HEK293 (cell line): ENCODE data around the gene NCR3LG1.

Experiments
- CTCF ChIA-PET: fragments of 350-600 bp; formaldehyde crosslinking; extraction: SDS; loops from one replicate; lab custom pipeline; 2021; ENCODE audit warnings: antibody characterized with exemption; lab: Yijun Ruan, JAX
- POLR2A ChIA-PET: fragments of 300-600 bp; formaldehyde crosslinking; extraction: SDS; loops from one replicate; lab custom pipeline; 2020; ENCODE audit warnings: antibody characterized with exemption, inconsistent platforms; lab: Yijun Ruan, JAX
- H3K27ac ChIP-seq: fragments of 200-500 bp; sonication (Bioruptor generic); 2 replicates; pipeline ENCODE4 v1.5.1; 2014; ENCODE audit warnings: low read depth, low read length, control low read depth, inconsistent platforms; ENCODE audit errors: extremely low read depth
- H3K36me3 ChIP-seq, 2 experiments: fragments of 200-500 bp in 1 of 2; sonication (Bioruptor generic) in 1 of 2; 1 replicate in 1 of 2; 2 replicates in 1 of 2; pipeline ENCODE4 v1.5.1; 2014 to 2017; ENCODE audit warnings: inconsistent platforms in 2 of 2, low read length in 2 of 2; ENCODE audit not compliant: control insufficient read depth in 2 of 2, insufficient read depth in 1 of 2
- H3K4me1 ChIP-seq: fragments of 200-500 bp; sonication (Bioruptor generic); 2 replicates; pipeline ENCODE4 v1.5.1; 2014; ENCODE audit warnings: mild to moderate bottlenecking, low read length, inconsistent platforms; ENCODE audit not compliant: control insufficient read depth, insufficient read depth
- H3K4me3 ChIP-seq: 2 replicates; pipeline ENCODE4 v1.5.1; 2011; ENCODE audit warnings: low read depth, mild to moderate bottlenecking, control low read depth, low read length, moderate library complexity
- H3K9me3 ChIP-seq: fragments of 200-500 bp; sonication (Bioruptor generic); 2 replicates; pipeline ENCODE4 v1.5.1; 2014; ENCODE audit warnings: low read depth, low read length, inconsistent platforms; ENCODE audit not compliant: control insufficient read depth, insufficient read depth
- BCL6B ChIP-seq: fragments of 450-650 bp; formaldehyde crosslinking; IDR thresholded peaks from 2 replicates; pipeline ENCODE4 v1.5.1; 2017; ENCODE audit warnings: missing biosample characterization, missing genetic modification characterization
- CTCF ChIP-seq: fragments of 450-650 bp; formaldehyde crosslinking; IDR thresholded peaks from 2 replicates; pipeline ENCODE4 v1.5.1; 2016; ENCODE audit warnings: missing biosample characterization, missing genetic modification characterization
- GLIS2 ChIP-seq: fragments of 450-650 bp; formaldehyde crosslinking; IDR thresholded peaks from 2 replicates; pipeline ENCODE4 v1.5.1; 2016; ENCODE audit warnings: missing biosample characterization, missing genetic modification characterization
- HOXC10 ChIP-seq: sonication (generic); formaldehyde crosslinking; IDR thresholded peaks from 2 replicates; pipeline ENCODE4 v1.8.1; 2023; ENCODE audit warnings: mild to moderate bottlenecking, missing genetic modification reagents
- IKZF3 ChIP-seq: fragments of 450-650 bp; IDR thresholded peaks from 2 replicates; pipeline ENCODE4 v1.5.0; 2018; ENCODE audit warnings: missing biosample characterization, mild to moderate bottlenecking, missing genetic modification characterization, moderate library complexity
- REPIN1 ChIP-seq: fragments of 450-650 bp; formaldehyde crosslinking; IDR thresholded peaks from 2 replicates; pipeline ENCODE4 v1.5.1; 2017; ENCODE audit warnings: missing biosample characterization, missing genetic modification characterization, low read depth
- SCRT2 ChIP-seq: fragments of 450-650 bp; formaldehyde crosslinking; IDR thresholded peaks from 2 replicates; pipeline ENCODE4 v1.5.1; 2016; ENCODE audit warnings: missing biosample characterization, missing genetic modification characterization
- ZBTB1 ChIP-seq: fragments of 450-650 bp; formaldehyde crosslinking; IDR thresholded peaks from 2 replicates; pipeline ENCODE4 v1.5.1; 2016; ENCODE audit warnings: missing biosample characterization, missing genetic modification characterization
- ZNF112 ChIP-seq: fragments of 450-650 bp; formaldehyde crosslinking; IDR thresholded peaks from 2 replicates; pipeline ENCODE4 v1.5.0; 2017; ENCODE audit warnings: missing biosample characterization, missing genetic modification characterization
- ZNF121 ChIP-seq: fragments of 450-650 bp; formaldehyde crosslinking; IDR thresholded peaks from 2 replicates; pipeline ENCODE4 v1.5.1; 2016; ENCODE audit warnings: missing biosample characterization, missing genetic modification characterization
- ZNF211 ChIP-seq: fragments of 450-650 bp; formaldehyde crosslinking; IDR thresholded peaks from 2 replicates; pipeline ENCODE4 v1.5.1; 2016; ENCODE audit warnings: low read depth, missing biosample characterization, missing genetic modification characterization
- ZNF366 ChIP-seq: fragments of 450-650 bp; formaldehyde crosslinking; conservative IDR thresholded peaks from 2 replicates; pipeline ENCODE4 v1.5.1; 2016; ENCODE audit warnings: missing biosample characterization, missing genetic modification characterization
- ZNF404 ChIP-seq: fragments of 450-650 bp; formaldehyde crosslinking; IDR thresholded peaks from 2 replicates; pipeline ENCODE4 v1.5.1; 2017; ENCODE audit warnings: missing biosample characterization, missing genetic modification characterization
- ZNF530 ChIP-seq: fragments of 450-650 bp; formaldehyde crosslinking; IDR thresholded peaks from 2 replicates; pipeline ENCODE4 v1.5.1; 2016; ENCODE audit warnings: low read depth, missing biosample characterization, missing genetic modification characterization
- ZNF558 ChIP-seq: fragments of 450-650 bp; formaldehyde crosslinking; IDR thresholded peaks from 2 replicates; pipeline ENCODE4 v1.5.1; 2016; ENCODE audit warnings: missing biosample characterization, missing genetic modification characterization
- ZNF639 ChIP-seq: fragments of 450-650 bp; formaldehyde crosslinking; IDR thresholded peaks from 2 replicates; pipeline ENCODE4 v1.5.1; 2016; ENCODE audit warnings: missing biosample characterization, missing genetic modification characterization
- ZNF768 ChIP-seq: fragments of 450-650 bp; formaldehyde crosslinking; IDR thresholded peaks from 2 replicates; pipeline ENCODE4 v1.5.1; 2018; ENCODE audit warnings: missing biosample characterization, mild to moderate bottlenecking, missing genetic modification characterization
- ZNF792 ChIP-seq: fragments of 450-650 bp; formaldehyde crosslinking; IDR thresholded peaks from 2 replicates; pipeline ENCODE4 v1.5.1; 2016; ENCODE audit warnings: missing biosample characterization, missing genetic modification characterization
- ZSCAN4 ChIP-seq: fragments of 450-650 bp; formaldehyde crosslinking; IDR thresholded peaks from 2 replicates; pipeline ENCODE4 v1.5.1; 2017; ENCODE audit warnings: missing biosample characterization, missing genetic modification characterization
- TF ChIP-seq, protein P1 (sequence below): fragments of 450-650 bp; formaldehyde crosslinking; IDR thresholded peaks from 2 replicates; pipeline ENCODE4 v1.5.1; 2016; ENCODE audit warnings: missing biosample characterization, missing genetic modification characterization
- TF ChIP-seq, protein P2 (sequence below): fragments of 450-650 bp; formaldehyde crosslinking; IDR thresholded peaks from 2 replicates; pipeline ENCODE4 v1.5.1; 2016; ENCODE audit warnings: missing biosample characterization, missing genetic modification characterization, low read depth

The NCR3LG1 gene

DNA sequence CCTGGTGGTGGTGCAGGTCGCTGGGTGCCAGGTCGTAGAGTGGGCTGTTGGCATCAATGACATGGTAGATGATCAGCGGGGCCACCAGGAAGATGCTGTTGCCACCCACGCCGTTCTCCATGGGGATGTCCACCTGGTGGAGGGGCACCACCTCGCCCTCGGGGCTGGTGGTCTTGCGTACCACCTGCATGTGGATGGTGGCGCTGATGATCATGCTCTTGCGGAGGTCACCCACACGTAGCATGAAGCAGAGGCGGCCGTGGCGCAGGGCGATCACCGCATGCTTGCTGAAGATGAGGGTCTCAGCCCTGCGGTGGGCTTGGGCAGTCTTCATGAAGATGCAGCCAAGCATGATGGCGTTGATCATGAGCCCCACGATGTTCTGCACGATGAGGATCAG, 35.7 kb downstream of the NCR3LG1 start:
- Histone ChIP-seq H3K36me3 (peaks cover 0 to 8% of the 10 kb centered on the region in 2 experiments; a peak in 1 of 3 replicates), H3K9me3 (no peaks in the 10 kb centered on the region), H3K4me3 (no peak overlapping the region), H3K4me1 (no peaks in the 10 kb centered on the region), H3K27ac (no peak overlapping the region)
- ChIA-PET POLR2A (interaction anchor here (1.0 to 1.2 kb wide), 3 partner anchors 58 to 141 kb away, joined by 3 read pairs; no protein-coding TSS in a partner anchor), CTCF (interaction anchor here (0.7 to 12.3 kb wide), 14 partner anchors 9 to 211 kb away, joined by 3 to 318 read pairs (median 4); no protein-coding TSS in a partner anchor)
- TF ChIP-seq, protein P1, sequence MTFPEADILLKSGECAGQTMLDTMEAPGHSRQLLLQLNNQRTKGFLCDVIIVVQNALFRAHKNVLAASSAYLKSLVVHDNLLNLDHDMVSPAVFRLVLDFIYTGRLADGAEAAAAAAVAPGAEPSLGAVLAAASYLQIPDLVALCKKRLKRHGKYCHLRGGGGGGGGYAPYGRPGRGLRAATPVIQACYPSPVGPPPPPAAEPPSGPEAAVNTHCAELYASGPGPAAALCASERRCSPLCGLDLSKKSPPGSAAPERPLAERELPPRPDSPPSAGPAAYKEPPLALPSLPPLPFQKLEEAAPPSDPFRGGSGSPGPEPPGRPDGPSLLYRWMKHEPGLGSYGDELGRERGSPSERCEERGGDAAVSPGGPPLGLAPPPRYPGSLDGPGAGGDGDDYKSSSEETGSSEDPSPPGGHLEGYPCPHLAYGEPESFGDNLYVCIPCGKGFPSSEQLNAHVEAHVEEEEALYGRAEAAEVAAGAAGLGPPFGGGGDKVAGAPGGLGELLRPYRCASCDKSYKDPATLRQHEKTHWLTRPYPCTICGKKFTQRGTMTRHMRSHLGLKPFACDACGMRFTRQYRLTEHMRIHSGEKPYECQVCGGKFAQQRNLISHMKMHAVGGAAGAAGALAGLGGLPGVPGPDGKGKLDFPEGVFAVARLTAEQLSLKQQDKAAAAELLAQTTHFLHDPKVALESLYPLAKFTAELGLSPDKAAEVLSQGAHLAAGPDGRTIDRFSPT, result peak; percentile 25; the same call in 1 of the 2 replicates
- no peak for TF ChIP-seq ZNF530 (tag by site-specific recombination)

DNA sequence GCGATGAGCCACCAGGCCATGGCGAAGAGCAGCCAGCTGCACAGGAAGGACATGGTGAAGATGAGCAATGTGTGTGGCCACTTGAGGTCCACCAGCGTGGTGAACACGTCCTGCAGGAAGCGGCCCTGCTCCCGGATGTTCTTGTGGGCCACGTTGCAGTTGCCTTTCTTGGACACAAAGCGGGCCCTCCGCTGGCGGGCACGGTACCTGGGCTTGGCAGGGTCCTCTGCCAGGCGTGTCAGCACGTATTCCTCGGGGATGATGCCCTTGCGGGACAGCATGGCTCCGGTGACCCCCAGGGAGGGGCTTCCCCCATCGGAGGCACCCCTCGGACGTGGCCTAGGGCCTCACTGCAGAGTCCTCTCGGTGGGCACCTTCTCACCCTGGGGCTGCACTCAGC, 36.2 kb downstream of the NCR3LG1 start:
- Histone ChIP-seq H3K9me3 (no peaks in the 10 kb centered on the region), H3K36me3 (peaks cover 0 to 8% of the 10 kb centered on the region in 2 experiments; a peak in 1 of 3 replicates), H3K4me3 (no peak overlapping the region), H3K4me1 (no peaks in the 10 kb centered on the region), H3K27ac (no peak overlapping the region)
- ChIA-PET CTCF (interaction anchor here (1.3 to 12.3 kb wide), 3 partner anchors 18 to 141 kb away, joined by 7 to 318 read pairs (median 192); no protein-coding TSS in a partner anchor), POLR2A (interaction anchor here (1.3 kb wide), 1 partner anchor 140 kb away, joined by 6 read pairs; no protein-coding TSS in a partner anchor)
- 0 out of 2 replicates have a peak, but pooled peaks have one; percentile 35 for TF ChIP-seq GLIS2 (tag by site-specific recombination)
- TF ChIP-seq SCRT2 (tag by site-specific recombination), result no peak

GRCh38 chr11:17388609-17389210, 37.1 kb downstream of the NCR3LG1 start, which contains the start of gene KCNJ11:
KCNJ11 (minus strand) TSS chr11:17388659; CDS start chr11:17388091, 568 bp downstream.
- Histone ChIP-seq H3K36me3 (peaks cover 0 to 8% of the 10 kb centered on the region in 2 experiments; a peak in 1 of 3 replicates), H3K9me3 (no peaks in the 10 kb centered on the region), H3K4me3 (peak within 1 kb of the TSS; percentile 65), H3K27ac (peak within 1 kb of the TSS; percentile 56; the same call in 1 of the 2 replicates), H3K4me1 (no peaks in the 10 kb centered on the region)
- ChIA-PET CTCF (interaction anchor here (0.6 to 12.3 kb wide), 23 partner anchors 9 to 585 kb away, joined by 3 to 318 read pairs (median 3); partner anchors contain the start of gene ABCC8), POLR2A (interaction anchor here (1.0 to 1.3 kb wide), 3 partner anchors 35 to 139 kb away, joined by 3 to 6 read pairs (median 4); no protein-coding TSS in a partner anchor)
- no peak for TF ChIP-seq ZNF112 (tag by site-specific recombination)
- TF ChIP-seq, protein P2, sequence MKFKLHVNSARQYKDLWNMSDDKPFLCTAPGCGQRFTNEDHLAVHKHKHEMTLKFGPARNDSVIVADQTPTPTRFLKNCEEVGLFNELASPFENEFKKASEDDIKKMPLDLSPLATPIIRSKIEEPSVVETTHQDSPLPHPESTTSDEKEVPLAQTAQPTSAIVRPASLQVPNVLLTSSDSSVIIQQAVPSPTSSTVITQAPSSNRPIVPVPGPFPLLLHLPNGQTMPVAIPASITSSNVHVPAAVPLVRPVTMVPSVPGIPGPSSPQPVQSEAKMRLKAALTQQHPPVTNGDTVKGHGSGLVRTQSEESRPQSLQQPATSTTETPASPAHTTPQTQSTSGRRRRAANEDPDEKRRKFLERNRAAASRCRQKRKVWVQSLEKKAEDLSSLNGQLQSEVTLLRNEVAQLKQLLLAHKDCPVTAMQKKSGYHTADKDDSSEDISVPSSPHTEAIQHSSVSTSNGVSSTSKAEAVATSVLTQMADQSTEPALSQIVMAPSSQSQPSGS, result no peak
- no peak for TF ChIP-seq HOXC10 (CRISPR knock-in tag)
- no peak for TF ChIP-seq ZNF211 (tag by site-specific recombination)
- TF ChIP-seq ZNF639, result no peak
- no peak for TF ChIP-seq ZBTB1
- no peak for TF ChIP-seq ZNF792 (tag by site-specific recombination)
- TF ChIP-seq ZNF768, result no peak
- no peak for TF ChIP-seq ZNF366 (tag by site-specific recombination)
- no peak for TF ChIP-seq IKZF3 (tag by site-specific recombination)
- TF ChIP-seq CTCF (tag by site-specific recombination), result no peak
- TF ChIP-seq REPIN1 (tag by site-specific recombination), result no peak
- no peak for TF ChIP-seq ZNF121 (tag by site-specific recombination)
- no peak for TF ChIP-seq ZNF404 (tag by site-specific recombination)
- no peak for TF ChIP-seq ZSCAN4
- TF ChIP-seq ZNF558 (tag by site-specific recombination), result no peak
- no peak for TF ChIP-seq BCL6B
